Liver (tissue), 9 donors: ENCODE results near the gene RFNG. TPM values are rescaled to one million over a fixed set of nuclear protein-coding genes. Genes with fewer than 3 reads are reported as not detected.

Source experiments
- DNase-seq: peaks from one replicate; pipeline ENCODE4 v3.0.0-alpha.2; 2017; ENCODE audit warnings: low spot score
- H3K27ac ChIP-seq, 2 donors: one replicate each; pipeline ENCODE4 v1.7.0; 2013; ENCODE audit warnings: inconsistent platforms in 2 of 2, low read length in 2 of 2, control low read depth in 1 of 2, low read depth in 1 of 2, mild to moderate bottlenecking in 1 of 2
- H3K27me3 ChIP-seq, 4 donors: one replicate each; pipeline versions ENCODE4 v1.6.1 to v1.7.0; 2013; ENCODE audit warnings: low read length in 3 of 4, inconsistent platforms in 1 of 4, mild to moderate bottlenecking in 1 of 4, moderate library complexity in 1 of 4; ENCODE audit not compliant: control insufficient read depth in 4 of 4, insufficient read depth in 4 of 4
- H3K36me3 ChIP-seq, 4 donors: one replicate each; pipeline versions ENCODE4 v1.6.1 to v1.7.0; 2013; ENCODE audit warnings: low read length in 3 of 4, mild to moderate bottlenecking in 3 of 4, low read depth in 1 of 4, moderate library complexity in 1 of 4; ENCODE audit not compliant: control insufficient read depth in 4 of 4, insufficient read depth in 3 of 4
- H3K4me1 ChIP-seq, 4 donors: one replicate each; pipeline versions ENCODE4 v1.6.1 to v1.7.0; 2013; ENCODE audit warnings: low read length in 3 of 4, mild to moderate bottlenecking in 3 of 4, moderate library complexity in 1 of 4; ENCODE audit not compliant: control insufficient read depth in 4 of 4, insufficient read depth in 4 of 4
- H3K4me3 ChIP-seq, 3 donors: one replicate each; pipeline versions ENCODE4 v1.6.1 to v1.7.0; 2013; ENCODE audit warnings: low read length in 3 of 3, control low read depth in 1 of 3, low read depth in 1 of 3, mild to moderate bottlenecking in 1 of 3
- H3K9ac ChIP-seq, 2 donors: one replicate each; pipeline ENCODE4 v1.7.0; 2013; ENCODE audit warnings: low read length in 2 of 2, mild to moderate bottlenecking in 2 of 2, moderate library complexity in 2 of 2, control low read depth in 1 of 2, low read depth in 1 of 2
- H3K9me3 ChIP-seq, 4 donors: one replicate each; pipeline versions ENCODE4 v1.6.1 to v1.7.0; 2013; ENCODE audit warnings: low read length in 3 of 4; ENCODE audit not compliant: control insufficient read depth in 4 of 4
- EGR1 ChIP-seq, 2 donors: IDR thresholded peaks; 2 replicates each; pipeline ENCODE4 v1.6.1; 2016 to 2018; ENCODE audit warnings: antibody characterized with exemption in 2 of 2, low read depth in 2 of 2
- FOXA1 ChIP-seq: IDR thresholded peaks from 2 replicates; pipeline ENCODE4 v1.6.1; 2016; ENCODE audit warnings: antibody characterized with exemption
- FOXA2 ChIP-seq: IDR thresholded peaks from 2 replicates; pipeline ENCODE4 v1.6.1; 2016; ENCODE audit warnings: antibody characterized with exemption
- GABPA ChIP-seq, 2 donors: IDR thresholded peaks in 1 of 2; conservative IDR thresholded peaks in 1 of 2; 2 replicates each; pipeline ENCODE4 v1.6.1; 2016; ENCODE audit warnings: antibody characterized with exemption in 2 of 2, mild to moderate bottlenecking in 1 of 2, moderate library complexity in 1 of 2
- HNF4A ChIP-seq, 2 donors: conservative IDR thresholded peaks; 2 replicates each; pipeline ENCODE4 v1.6.1; 2016; ENCODE audit warnings: antibody characterized with exemption in 2 of 2, mild to moderate bottlenecking in 2 of 2
- HNF4G ChIP-seq: IDR thresholded peaks from 2 replicates; pipeline ENCODE4 v1.6.1; 2016; ENCODE audit warnings: antibody characterized with exemption
- JUND ChIP-seq, 2 donors: IDR thresholded peaks; 2 replicates each; pipeline ENCODE4 v1.6.1; 2016; ENCODE audit warnings: antibody characterized with exemption in 2 of 2
- NR2F2 ChIP-seq: IDR thresholded peaks from 2 replicates; pipeline ENCODE4 v1.6.1; 2016; ENCODE audit warnings: antibody characterized with exemption
- RAD21 ChIP-seq, 2 donors: IDR thresholded peaks; 2 replicates each; pipeline ENCODE4 v1.6.1; 2016; ENCODE audit warnings: antibody characterized with exemption in 2 of 2, mild to moderate bottlenecking in 2 of 2
- RXRA ChIP-seq, 2 donors: IDR thresholded peaks; 2 replicates each; pipeline ENCODE4 v1.6.1; 2017 to 2018; ENCODE audit warnings: antibody characterized with exemption in 2 of 2, mild to moderate bottlenecking in 1 of 2
- SP1 ChIP-seq: IDR thresholded peaks from 2 replicates; pipeline ENCODE4 v1.6.1; 2018; ENCODE audit warnings: antibody characterized with exemption, mild to moderate bottlenecking
- TAF1 ChIP-seq: conservative IDR thresholded peaks from 2 replicates; pipeline ENCODE4 v1.6.1; 2016; ENCODE audit warnings: antibody characterized with exemption, mild to moderate bottlenecking
- YY1 ChIP-seq: IDR thresholded peaks from 2 replicates; pipeline ENCODE4 v1.6.1; 2016; ENCODE audit warnings: antibody characterized with exemption, mild to moderate bottlenecking
- WGBS: extraction: QIAGEN DNeasy Blood & Tissue Kit; methylation state at CpG from one replicate; pipeline ENCODE4 v1.1.7; 2013; 5-methylcytosine and 5-hydroxymethylcytosine counted together
- polyA plus RNA-seq, 2 donors: library from polyadenylated mRNA; stranded (reverse) in 1 of 2; unstranded in 1 of 2; fragments of 200-250 nt in 1 of 2; fragments of >200 nt in 1 of 2; fragmentation: Nextera tagmentation in 1 of 2; extraction: Ambion mirVana in 1 of 2; gene quantifications; one replicate each; pipeline versions ENCODE4 v1.2.1 to v1.2.3, GENCODE V29; 2013 to 2015
- total RNA-seq, 2 donors: library from RNA; depleted of rRNA; stranded (reverse); fragments of >200 nt; gene quantifications; one replicate each; pipeline ENCODE4 v1.2.3, GENCODE V29; 2014
- TF ChIP-seq, protein P1 (sequence below): IDR thresholded peaks from 2 replicates; pipeline ENCODE4 v1.6.1; 2016; ENCODE audit warnings: antibody characterized with exemption
- TF ChIP-seq, protein P2 (sequence below): IDR thresholded peaks from 2 replicates; pipeline ENCODE4 v1.6.1; 2016; ENCODE audit warnings: antibody characterized with exemption
- TF ChIP-seq, protein P3 (sequence below): fragments of 150-350 bp; IDR thresholded peaks from 2 replicates; pipeline ENCODE4 v1.5.1; 2017; ENCODE audit warnings: improper control_type of control experiment, low read depth, low read length; ENCODE audit not compliant: missing input control
- TF ChIP-seq, protein P4 (sequence below): IDR thresholded peaks from 2 replicates; pipeline ENCODE4 v1.6.1; 2016; ENCODE audit warnings: antibody characterized with exemption, mild to moderate bottlenecking
- TF ChIP-seq, protein P5 (sequence below): IDR thresholded peaks from 2 replicates; pipeline ENCODE4 v1.6.1; 2016; ENCODE audit warnings: antibody characterized with exemption
- donor health status: healthy.
- donor health status: healthy.
- donor health status: healthy.
- donor health status: healthy.
- donor health status: healthy.

RFNG gene
- total and polyA plus RNA-seq, 4 donors = 15.0 to 36.0 (median 23.4) TPM

DNA sequence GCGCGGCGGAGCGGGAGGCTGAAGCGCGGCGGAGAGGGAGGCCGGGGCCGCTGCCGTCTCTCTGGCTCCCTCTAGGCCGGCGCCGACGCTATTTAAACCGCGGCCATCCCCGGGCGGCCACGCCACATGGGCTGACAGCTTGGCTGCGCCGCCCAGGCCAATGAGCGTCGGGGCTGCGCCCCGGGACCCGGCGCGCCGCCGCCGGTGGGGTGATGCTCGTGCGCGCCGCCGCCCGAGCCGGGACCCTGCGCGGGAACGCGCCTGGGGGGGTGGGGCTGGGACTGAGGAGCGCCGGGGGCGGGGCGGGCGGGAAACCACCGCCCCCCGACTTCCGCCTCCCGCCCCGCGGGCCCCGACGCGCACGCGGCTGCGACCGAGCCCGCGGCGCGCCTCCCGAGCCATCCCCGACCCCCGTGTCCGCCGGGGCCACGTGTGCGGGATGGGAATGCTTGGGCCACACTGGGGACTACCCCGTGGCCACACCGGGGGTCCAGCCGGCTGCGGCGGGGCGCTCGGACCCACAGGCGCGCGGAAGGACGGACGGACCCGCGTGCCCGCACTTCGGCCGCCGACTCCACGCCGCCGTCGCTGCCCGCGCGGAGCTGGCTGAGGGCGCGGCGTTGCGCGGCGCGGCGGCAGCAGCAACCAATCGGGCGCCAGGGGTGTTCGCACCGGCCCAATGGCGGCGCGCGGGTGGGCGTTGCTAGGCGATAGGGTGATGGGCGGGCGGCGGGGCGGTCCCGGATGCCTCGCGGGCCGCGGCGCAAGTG, 46.7 kb upstream of the RFNG start, which contains the start of gene FASN (continued):
- TF ChIP-seq, protein P1, sequence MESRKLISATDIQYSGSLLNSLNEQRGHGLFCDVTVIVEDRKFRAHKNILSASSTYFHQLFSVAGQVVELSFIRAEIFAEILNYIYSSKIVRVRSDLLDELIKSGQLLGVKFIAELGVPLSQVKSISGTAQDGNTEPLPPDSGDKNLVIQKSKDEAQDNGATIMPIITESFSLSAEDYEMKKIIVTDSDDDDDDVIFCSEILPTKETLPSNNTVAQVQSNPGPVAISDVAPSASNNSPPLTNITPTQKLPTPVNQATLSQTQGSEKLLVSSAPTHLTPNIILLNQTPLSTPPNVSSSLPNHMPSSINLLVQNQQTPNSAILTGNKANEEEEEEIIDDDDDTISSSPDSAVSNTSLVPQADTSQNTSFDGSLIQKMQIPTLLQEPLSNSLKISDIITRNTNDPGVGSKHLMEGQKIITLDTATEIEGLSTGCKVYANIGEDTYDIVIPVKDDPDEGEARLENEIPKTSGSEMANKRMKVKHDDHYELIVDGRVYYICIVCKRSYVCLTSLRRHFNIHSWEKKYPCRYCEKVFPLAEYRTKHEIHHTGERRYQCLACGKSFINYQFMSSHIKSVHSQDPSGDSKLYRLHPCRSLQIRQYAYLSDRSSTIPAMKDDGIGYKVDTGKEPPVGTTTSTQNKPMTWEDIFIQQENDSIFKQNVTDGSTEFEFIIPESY = no peak
- peak in 1 of 2 donors; percentile 8 for TF ChIP-seq RXRA (IDR thresholded peaks at IDR 0.05)

DNA sequence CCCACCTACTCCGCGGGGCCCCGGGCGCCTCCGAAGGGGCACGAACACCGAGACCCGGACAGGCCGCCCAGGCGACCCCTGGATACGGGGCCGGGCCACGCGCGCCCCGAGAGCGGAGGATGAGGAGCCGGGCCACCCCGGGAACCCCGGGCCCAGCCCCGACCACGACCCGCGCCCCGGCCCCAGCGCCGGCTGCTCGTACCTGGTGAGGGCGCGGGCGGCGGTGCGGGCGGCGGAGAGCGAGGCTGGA, 46.2 kb upstream of the RFNG start:
- peak overlapping the region; percentile 78 to 93 for H3K27ac ChIP-seq
- peaks cover 5 to 8% (median 7%) of the 10 kb centered on the region in 4 donors for H3K36me3 ChIP-seq
- DNase-seq = no peak
- H3K9ac ChIP-seq = peak overlapping the region in 1 of 2 donors; percentile 80
- H3K4me3 ChIP-seq = peak overlapping the region; percentile 32 to 92 (median 69)
- WGBS = under 1% methylated on average over 36 of the region's 36 CpGs
- H3K4me1 ChIP-seq = peaks cover 30 to 79% (median 55%) of the 10 kb centered on the region in 4 donors
- TF ChIP-seq FOXA1 = no peak
- TF ChIP-seq, protein P2, sequence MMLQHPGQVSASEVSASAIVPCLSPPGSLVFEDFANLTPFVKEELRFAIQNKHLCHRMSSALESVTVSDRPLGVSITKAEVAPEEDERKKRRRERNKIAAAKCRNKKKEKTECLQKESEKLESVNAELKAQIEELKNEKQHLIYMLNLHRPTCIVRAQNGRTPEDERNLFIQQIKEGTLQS = no peak
- no peak for TF ChIP-seq RAD21 (IDR thresholded peaks at IDR 0.05)
- TF ChIP-seq YY1 = no peak
- H3K27me3 ChIP-seq = no peaks in the 10 kb centered on the region
- no peaks in the 10 kb centered on the region for H3K9me3 ChIP-seq

DNA sequence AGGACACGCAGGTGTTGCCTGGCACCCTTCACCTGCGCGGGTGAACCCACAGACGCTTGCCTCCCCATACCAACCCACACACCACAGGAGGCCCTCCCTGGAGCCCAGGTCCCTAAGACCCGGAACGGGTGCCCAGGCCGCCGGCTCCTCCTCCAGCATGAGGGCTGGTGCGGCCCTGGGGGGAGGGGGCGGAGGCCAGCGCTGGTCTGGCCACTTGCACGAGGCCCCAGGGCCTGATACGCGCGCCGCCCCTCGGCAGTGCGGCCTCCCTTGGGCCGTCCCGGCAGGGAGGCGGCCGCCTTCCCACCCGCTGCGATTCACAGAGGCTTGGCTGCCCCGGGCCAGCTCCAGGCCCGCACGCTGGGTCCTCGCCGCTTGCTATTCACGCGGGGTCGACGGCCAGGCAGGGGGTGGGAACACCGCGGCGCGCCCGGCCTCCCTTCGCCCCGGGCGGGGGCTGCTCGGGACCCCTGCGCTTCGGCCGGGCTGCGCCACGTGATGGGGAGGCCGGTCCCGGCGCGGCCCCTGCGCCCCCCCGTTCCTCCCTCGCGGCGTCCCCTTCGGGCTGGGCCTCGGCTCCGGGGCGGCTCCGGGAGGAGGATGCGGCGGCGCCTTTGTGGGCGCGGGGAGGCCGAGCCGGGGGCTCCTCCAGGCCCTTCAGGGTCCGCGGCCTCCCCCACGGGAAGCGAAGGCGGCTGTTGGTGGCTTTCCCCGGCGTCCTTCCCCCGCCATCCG, 45.7 kb upstream of the RFNG start:
- Histone ChIP-seq H3K9ac (peak overlapping the region; percentile 76 to 80), H3K4me1 (peaks cover 28 to 77% (median 54%) of the 10 kb centered on the region in 4 donors), H3K9me3 (no peaks in the 10 kb centered on the region), H3K36me3 (peaks cover 6 to 12% (median 7%) of the 10 kb centered on the region in 4 donors), H3K27ac (peak overlapping the region; percentile 78 to 93), H3K27me3 (no peaks in the 10 kb centered on the region), H3K4me3 (peak overlapping the region; percentile 53 to 92 (median 69))
- peak; percentile 60 for DNase-seq
- TF ChIP-seq, protein P3, sequence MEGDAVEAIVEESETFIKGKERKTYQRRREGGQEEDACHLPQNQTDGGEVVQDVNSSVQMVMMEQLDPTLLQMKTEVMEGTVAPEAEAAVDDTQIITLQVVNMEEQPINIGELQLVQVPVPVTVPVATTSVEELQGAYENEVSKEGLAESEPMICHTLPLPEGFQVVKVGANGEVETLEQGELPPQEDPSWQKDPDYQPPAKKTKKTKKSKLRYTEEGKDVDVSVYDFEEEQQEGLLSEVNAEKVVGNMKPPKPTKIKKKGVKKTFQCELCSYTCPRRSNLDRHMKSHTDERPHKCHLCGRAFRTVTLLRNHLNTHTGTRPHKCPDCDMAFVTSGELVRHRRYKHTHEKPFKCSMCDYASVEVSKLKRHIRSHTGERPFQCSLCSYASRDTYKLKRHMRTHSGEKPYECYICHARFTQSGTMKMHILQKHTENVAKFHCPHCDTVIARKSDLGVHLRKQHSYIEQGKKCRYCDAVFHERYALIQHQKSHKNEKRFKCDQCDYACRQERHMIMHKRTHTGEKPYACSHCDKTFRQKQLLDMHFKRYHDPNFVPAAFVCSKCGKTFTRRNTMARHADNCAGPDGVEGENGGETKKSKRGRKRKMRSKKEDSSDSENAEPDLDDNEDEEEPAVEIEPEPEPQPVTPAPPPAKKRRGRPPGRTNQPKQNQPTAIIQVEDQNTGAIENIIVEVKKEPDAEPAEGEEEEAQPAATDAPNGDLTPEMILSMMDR = no peak
- TF ChIP-seq, protein P4, sequence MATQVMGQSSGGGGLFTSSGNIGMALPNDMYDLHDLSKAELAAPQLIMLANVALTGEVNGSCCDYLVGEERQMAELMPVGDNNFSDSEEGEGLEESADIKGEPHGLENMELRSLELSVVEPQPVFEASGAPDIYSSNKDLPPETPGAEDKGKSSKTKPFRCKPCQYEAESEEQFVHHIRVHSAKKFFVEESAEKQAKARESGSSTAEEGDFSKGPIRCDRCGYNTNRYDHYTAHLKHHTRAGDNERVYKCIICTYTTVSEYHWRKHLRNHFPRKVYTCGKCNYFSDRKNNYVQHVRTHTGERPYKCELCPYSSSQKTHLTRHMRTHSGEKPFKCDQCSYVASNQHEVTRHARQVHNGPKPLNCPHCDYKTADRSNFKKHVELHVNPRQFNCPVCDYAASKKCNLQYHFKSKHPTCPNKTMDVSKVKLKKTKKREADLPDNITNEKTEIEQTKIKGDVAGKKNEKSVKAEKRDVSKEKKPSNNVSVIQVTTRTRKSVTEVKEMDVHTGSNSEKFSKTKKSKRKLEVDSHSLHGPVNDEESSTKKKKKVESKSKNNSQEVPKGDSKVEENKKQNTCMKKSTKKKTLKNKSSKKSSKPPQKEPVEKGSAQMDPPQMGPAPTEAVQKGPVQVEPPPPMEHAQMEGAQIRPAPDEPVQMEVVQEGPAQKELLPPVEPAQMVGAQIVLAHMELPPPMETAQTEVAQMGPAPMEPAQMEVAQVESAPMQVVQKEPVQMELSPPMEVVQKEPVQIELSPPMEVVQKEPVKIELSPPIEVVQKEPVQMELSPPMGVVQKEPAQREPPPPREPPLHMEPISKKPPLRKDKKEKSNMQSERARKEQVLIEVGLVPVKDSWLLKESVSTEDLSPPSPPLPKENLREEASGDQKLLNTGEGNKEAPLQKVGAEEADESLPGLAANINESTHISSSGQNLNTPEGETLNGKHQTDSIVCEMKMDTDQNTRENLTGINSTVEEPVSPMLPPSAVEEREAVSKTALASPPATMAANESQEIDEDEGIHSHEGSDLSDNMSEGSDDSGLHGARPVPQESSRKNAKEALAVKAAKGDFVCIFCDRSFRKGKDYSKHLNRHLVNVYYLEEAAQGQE = no peak
- TF ChIP-seq, protein P2 = no peak
- TF ChIP-seq SP1 (no peak), FOXA2 (no peak), HNF4A (conservative IDR thresholded peaks at IDR 0.05) (no peak), JUND (IDR thresholded peaks at IDR 0.05) (no peak), TAF1 (no peak), RXRA (IDR thresholded peaks at IDR 0.05) (no peak), HNF4G (no peak), RAD21 (IDR thresholded peaks at IDR 0.05) (no peak), EGR1 (IDR thresholded peaks at IDR 0.05; ENCODE audit: low read depth in 2 of 2) (no peak), NR2F2 (no peak), YY1 (no peak), GABPA (IDR thresholded peaks at IDR 0.05 in 1 of 2, conservative IDR thresholded peaks at IDR 0.05 in 1 of 2) (no peak), FOXA1 (no peak)
- TF ChIP-seq, protein P1 = no peak
- TF ChIP-seq, protein P5, sequence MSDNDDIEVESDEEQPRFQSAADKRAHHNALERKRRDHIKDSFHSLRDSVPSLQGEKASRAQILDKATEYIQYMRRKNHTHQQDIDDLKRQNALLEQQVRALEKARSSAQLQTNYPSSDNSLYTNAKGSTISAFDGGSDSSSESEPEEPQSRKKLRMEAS = no peak
- WGBS = under 1% methylated on average over 77 of the region's 77 CpGs
